ENCODE measurements around the gene PTPRU. TPM values are rescaled to one million over a fixed set of nuclear protein-coding genes. Genes with fewer than 3 reads are reported as not detected.

PTPRU gene
- total RNA-seq, 2 donors from 2014 or later = 28.7 to 47.8 TPM

GRCh38 chr1:29236712-29237128 lies 398 bp downstream of the PTPRU start:
- DNase-seq (ENCODE audit: low spot score) (no peak), ATAC-seq (ENCODE audit: insufficient number of reproducible peaks, low FRiP score, low read depth) (peak; percentile 6)
- no peaks in the 10 kb centered on the region for H3K36me3 ChIP-seq
- no peaks in the 10 kb centered on the region for H3K9me3 ChIP-seq
- TF ChIP-seq, protein P1, sequence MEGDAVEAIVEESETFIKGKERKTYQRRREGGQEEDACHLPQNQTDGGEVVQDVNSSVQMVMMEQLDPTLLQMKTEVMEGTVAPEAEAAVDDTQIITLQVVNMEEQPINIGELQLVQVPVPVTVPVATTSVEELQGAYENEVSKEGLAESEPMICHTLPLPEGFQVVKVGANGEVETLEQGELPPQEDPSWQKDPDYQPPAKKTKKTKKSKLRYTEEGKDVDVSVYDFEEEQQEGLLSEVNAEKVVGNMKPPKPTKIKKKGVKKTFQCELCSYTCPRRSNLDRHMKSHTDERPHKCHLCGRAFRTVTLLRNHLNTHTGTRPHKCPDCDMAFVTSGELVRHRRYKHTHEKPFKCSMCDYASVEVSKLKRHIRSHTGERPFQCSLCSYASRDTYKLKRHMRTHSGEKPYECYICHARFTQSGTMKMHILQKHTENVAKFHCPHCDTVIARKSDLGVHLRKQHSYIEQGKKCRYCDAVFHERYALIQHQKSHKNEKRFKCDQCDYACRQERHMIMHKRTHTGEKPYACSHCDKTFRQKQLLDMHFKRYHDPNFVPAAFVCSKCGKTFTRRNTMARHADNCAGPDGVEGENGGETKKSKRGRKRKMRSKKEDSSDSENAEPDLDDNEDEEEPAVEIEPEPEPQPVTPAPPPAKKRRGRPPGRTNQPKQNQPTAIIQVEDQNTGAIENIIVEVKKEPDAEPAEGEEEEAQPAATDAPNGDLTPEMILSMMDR (IDR thresholded peaks at IDR 0.05) = no peak
- peak overlapping the region; percentile 49 to 53 for H3K27ac ChIP-seq
- peak overlapping the region; percentile 73 for H3K4me3 ChIP-seq
- no peaks in the 10 kb centered on the region for H3K27me3 ChIP-seq (replicated peaks; ENCODE audit: insufficient read depth)
- peaks cover 3 to 9% of the 10 kb centered on the region in 2 donors for H3K4me1 ChIP-seq (ENCODE audit: control insufficient read depth in 1 of 2, low read depth in 2 of 2)

DNA sequence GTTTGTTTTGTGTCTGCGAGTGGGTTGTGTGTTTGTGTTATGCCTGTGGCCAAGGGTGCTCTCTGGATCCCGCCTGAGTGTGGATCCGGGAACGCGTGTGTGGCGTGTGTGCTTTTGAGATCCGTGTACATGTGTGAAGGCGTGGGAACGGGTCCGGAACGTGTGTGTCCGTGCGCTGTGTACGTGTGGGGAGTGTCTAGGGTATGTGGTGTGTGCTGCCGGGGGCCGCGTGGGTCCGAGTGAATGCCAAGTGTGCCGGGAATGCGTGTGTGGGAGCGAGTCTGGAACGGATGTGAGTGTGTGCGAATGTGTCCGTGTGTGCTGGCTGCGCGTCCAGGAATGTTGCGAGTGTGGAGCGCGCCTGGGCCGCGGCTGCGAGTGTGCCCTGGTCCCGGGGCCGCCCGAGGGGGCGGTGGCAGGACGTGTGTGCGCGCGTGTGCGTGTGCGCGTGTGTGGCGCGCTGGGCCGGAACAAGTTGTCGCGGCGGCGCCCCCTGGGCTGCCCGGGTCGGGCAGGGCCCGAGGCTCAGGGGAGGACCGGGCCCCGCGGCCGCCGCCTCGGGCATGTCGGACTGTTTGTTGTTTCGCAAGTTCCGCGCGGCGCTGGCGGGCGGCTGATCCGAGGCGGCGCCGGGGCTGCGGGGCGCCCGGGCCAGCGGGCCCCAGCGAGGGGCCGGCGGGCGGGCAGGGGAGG lies 953 bp downstream of the PTPRU start:
- Histone ChIP-seq H3K4me3 (peak overlapping the region; percentile 73), H3K36me3 (no peaks in the 10 kb centered on the region), H3K9me3 (no peaks in the 10 kb centered on the region), H3K27me3 (replicated peaks; ENCODE audit: insufficient read depth) (no peaks in the 10 kb centered on the region), H3K4me1 (ENCODE audit: control insufficient read depth in 1 of 2, low read depth in 2 of 2) (peaks cover 3 to 9% of the 10 kb centered on the region in 2 donors), H3K27ac (peak overlapping the region; percentile 49 to 53)
- TF ChIP-seq, protein P1 (IDR thresholded peaks at IDR 0.05) = no peak
- peak; percentile 34 for DNase-seq (ENCODE audit: low spot score)
- peak; percentile 31 for ATAC-seq (ENCODE audit: insufficient number of reproducible peaks, low FRiP score, low read depth)

DNA sequence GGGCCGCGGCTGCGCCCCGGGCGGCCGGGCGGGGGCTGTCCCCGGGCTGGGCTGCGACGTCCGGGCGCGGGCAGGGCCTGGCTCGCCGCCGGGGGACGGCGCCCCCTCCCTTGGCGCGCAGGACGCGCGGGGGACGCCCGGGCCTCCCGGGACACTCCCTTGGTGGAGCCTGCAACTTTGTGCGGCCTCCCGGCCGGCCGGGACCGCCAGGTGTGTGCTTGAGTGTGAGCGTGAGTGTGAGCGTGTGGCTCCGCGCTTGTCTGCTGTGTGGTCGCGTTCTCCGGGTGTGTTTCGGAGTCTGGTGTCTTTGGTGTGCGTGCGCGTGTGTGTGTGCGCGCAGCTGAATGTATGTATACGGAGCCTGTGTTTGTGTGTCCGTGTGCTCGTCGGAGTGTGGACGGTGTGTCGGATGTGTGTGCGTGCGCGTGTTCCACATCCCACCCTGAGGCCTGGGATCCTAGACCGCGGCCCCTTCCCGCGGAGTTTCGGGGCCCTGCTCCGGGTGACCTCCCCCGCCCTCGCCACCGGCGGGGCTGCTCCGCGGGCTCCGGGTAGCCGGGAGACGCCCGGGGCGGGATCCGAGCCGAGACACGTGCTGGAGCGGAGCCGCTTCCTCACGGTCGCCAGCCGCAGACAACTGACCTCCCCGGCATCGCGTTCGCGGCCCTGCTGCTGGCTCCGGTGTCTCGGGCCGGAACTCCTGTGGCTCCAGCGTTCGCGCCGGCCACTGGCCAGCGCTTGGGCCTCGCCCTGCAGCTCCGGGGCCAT lies 1.7 kb downstream of the PTPRU start:
- H3K9me3 ChIP-seq = no peaks in the 10 kb centered on the region
- H3K4me3 ChIP-seq = peak overlapping the region; percentile 77
- no peaks in the 10 kb centered on the region for H3K27me3 ChIP-seq (replicated peaks; ENCODE audit: insufficient read depth)
- peak; percentile 2 for ATAC-seq (ENCODE audit: insufficient number of reproducible peaks, low FRiP score, low read depth)
- H3K4me1 ChIP-seq (ENCODE audit: control insufficient read depth in 1 of 2, low read depth in 2 of 2) = peaks cover 3 to 9% of the 10 kb centered on the region in 2 donors
- H3K27ac ChIP-seq = peak overlapping the region; percentile 76 to 80
- DNase-seq (ENCODE audit: low spot score) = no peak
- no peaks in the 10 kb centered on the region for H3K36me3 ChIP-seq
- TF ChIP-seq, protein P1 (IDR thresholded peaks at IDR 0.05) = no peak

DNA sequence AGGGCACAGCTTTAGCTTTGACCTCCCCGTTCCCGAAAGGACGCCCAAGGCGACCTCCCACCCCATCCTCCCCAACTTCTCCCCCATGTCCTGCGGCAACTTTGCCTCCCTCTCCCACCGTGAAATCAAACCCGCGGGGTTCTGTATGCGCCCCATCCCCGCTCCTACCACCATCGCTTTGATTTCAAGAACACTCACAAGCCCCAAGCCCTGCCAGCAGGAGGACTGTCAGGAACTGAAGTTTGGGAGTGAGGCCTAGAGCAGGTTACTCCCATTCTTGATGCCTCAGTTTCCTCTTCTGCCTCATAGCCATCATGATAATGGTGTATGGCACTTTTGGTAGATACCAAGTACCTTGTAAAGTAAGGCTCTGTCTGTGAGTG lies 2.3 kb downstream of the PTPRU start:
- no peaks in the 10 kb centered on the region for H3K36me3 ChIP-seq
- peaks cover 3 to 9% of the 10 kb centered on the region in 2 donors for H3K4me1 ChIP-seq (ENCODE audit: control insufficient read depth in 1 of 2, low read depth in 2 of 2)
- peak overlapping the region; percentile 77 for H3K4me3 ChIP-seq
- ATAC-seq (ENCODE audit: insufficient number of reproducible peaks, low FRiP score, low read depth) (no peak), DNase-seq (ENCODE audit: low spot score) (no peak)
- no peaks in the 10 kb centered on the region for H3K9me3 ChIP-seq
- TF ChIP-seq, protein P1 (IDR thresholded peaks at IDR 0.05) = no peak
- H3K27me3 ChIP-seq (replicated peaks; ENCODE audit: insufficient read depth) = no peaks in the 10 kb centered on the region
- H3K27ac ChIP-seq = peak overlapping the region; percentile 76 to 80

- Histone ChIP-seq H3K27ac (peak overlapping the region in 1 of 2 donors; percentile 76), H3K9me3 (no peaks in the 10 kb centered on the region), H3K27me3 (replicated peaks; ENCODE audit: insufficient read depth) (no peaks in the 10 kb centered on the region), H3K4me1 (ENCODE audit: control insufficient read depth in 1 of 2, low read depth in 2 of 2) (peaks cover 3 to 9% of the 10 kb centered on the region in 2 donors), H3K36me3 (no peaks in the 10 kb centered on the region), H3K4me3 (no peak overlapping the region)
- TF ChIP-seq, protein P1 (IDR thresholded peaks at IDR 0.05) = no peak
- DNase-seq (ENCODE audit: low spot score) (no peak), ATAC-seq (ENCODE audit: insufficient number of reproducible peaks, low FRiP score, low read depth) (no peak)
Measured at GRCh38 chr1:29239142-29239541, 2.8 kb downstream of the PTPRU start.

All from thoracic aorta (tissue), 2 donors.